ENCODE data around the gene FDXR.

The FDXR gene

DNA sequence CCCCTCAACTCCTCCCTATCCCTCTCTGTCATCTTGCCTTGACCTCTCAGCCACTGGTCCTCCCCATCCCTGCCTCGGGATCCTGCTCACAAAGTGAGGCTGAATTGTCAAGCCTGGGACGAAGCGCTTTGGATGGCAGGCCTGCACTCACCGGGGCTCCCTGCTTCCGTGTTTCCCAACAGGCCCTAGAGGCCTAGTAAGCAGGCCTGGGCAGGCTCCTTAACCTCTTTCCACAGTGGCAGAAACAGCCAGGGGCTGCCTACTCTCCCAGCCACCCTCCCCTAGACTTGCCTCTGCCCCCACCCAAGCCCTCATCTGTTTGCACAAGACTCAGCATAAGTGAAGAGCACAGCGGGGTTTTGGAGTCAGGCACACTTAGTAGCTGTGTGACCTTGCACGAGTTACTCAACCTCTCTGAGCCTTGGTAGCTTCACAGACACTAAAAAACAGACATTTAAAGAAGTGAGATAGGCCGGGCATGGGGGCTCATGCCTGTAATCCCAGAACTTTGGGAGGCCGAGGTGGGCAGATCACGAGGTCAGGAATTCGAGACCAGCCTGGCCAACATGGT lies 25.7 kb upstream of the FDXR start:
- DNase-seq (ENCODE audit: low spot score), result no peak

DNA sequence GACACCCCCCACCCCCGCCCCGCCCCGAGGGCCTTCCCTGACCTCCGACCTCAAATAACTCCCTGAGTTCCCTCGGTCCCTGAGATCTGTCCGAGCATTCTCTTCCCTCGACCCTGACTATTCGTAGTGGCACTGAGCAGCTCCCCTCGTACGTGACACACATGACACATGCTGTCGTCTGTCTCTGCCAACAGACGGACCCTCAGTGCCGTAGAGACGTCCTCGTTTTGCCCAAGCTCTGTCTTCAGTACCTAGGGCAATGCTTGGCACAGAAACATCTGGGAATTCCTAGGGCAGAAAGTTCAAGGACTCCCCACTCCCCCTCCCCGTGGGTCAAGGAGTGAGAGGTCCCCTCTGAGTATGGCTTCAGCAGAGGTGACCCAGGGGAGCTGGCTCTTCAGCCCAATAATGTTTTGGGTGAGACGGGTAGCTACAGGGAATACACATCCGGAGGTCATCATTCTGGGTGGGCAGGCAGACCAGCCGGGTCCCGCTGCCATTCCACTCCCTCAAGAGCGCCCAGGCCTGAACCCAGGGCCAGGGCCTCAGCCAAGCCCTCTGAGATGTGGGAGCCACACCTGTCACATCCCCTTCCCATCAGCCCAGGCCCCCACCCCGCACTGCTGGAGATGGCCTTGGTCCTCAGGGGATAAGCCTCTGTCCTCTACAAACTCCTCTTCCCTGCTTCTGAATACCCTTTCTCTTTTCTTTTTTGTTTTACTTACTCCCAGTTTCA lies 21.3 kb upstream of the FDXR start:
- DNase-seq (ENCODE audit: low spot score), result no peak

DNA sequence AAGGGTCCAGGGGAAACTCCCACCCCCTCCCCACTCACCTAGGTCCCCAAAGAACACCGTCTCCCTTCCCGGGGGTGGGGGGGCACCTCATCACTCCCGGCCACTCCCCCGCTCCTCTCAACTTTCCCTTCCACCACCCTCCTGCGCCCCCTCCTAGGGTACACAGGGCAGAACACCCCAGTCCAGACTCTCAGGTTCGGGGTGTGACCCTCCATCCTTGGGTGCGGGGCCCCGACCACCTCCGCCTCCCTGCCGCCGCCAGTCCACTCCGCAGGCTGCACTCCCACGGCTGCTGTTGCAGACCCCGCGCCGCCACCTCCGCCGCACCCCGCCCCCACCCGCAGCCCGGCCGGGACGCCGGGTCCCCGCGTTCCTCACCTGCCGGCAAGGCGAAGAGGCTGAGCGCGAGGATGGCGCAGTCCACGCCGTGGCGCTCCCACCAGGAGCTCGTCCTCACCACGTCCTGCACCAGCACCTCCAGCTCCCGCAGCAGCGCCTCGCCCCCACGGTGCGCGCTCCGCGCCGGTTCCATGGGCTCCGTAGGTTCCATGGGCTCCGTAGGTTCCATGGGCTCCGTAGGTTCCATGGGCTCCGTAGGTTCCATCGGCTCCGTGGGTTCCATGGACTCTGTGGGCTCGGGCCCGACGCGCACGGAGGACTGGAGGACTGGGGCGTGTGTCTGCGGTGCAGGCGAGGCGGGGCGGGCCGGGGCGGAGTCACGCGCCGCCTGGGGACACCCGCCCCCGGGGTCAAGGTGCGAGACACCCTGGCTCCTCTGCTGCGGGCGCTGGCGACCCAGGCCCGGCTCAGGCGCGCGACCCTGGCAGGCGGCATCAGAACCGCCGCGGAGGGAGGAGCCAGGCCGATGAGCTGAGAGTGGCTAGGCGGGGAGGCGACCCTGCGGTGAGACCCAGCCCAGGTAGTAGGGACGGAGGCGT lies 20.4 kb upstream of the FDXR start, which contains the start of gene FADS6:
FADS6 (minus strand) TSS at position 660 of the 938 bp plus-strand sequence; CDS start at position 622, 38 bp downstream.
- DNase-seq (ENCODE audit: low spot score), result no peak

DNA sequence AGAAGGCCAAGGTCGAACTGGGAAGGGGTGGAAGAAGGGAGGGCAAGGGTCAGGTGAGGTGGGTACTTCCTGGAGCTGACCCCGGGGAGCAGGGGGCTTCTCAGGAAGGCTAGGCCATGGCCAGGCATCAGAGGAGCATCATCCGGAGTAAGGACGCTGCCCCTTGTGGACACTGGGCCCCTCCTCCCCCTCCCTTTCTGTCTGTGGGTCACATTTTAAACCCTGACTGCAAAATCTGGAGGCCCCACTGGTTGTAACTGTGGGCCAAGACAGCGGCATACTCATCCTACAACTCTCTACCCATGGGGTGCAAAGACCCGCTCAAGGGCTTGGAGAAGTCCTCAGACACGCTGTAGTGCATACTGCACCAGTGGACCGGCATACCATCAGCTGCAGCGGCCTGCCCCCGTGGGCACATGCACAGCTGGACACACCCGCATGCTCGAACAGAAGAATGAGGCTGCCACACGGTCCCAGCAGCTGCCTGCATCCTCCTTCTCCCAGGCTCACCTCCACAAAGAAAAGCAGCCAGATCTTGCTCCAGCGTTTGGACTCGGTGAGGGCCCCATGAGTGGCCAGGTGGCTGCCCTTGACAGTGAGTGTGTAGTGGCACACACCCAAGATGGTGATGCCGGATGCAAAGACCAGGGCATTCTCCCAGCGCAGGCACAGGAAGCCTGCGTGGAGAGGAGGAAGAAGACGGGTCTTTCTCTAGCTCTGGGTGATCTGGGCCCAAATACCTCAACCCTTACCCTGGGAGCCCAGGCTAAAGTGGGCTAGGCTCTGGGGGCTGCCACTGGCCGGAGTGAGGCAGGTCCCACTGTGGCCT lies 19.4 kb upstream of the FDXR start:
- DNase-seq (ENCODE audit: low spot score), result no peak

DNA sequence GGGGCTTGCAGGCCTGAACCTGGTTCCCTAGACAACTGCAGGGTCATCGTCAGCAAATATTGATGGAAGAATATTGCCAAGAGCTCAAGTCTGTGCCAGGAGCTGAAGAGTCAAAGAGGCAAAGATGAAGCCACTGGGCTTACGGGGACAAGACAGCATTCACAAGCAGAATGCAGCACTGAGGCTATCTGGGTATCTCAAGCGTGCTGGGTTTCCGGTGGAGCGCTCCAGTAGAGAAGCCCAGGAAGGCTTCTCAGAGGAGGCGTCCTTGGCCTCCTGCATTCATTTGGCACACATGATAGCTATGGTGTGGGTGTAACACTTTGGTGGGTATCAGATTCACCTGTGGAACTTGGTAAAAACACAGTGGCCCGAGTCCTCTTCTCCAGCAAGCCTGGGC lies 17.8 kb upstream of the FDXR start:
- no peak for DNase-seq (ENCODE audit: low spot score)

DNA sequence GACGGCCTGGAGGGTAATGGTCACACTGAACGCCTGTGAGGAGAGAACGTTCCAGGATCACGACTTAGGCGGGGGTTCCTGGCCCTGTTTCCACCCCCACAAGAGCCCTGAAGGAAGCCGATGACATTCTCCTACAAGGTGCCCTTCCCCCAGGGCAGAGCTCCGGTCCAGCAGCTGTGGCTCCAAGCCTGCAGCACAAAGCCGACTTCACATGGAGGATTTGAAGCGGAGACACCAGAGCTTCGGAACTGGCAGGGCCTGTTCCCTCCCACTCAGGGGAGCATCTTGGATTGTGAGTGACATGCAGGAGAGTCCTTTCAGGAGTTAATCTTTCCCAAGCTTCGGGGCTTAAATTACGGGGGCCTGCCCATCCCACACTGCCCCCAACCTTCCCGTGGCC lies 15.7 kb upstream of the FDXR start:
- DNase-seq (ENCODE audit: low spot score), result no peak

DNA sequence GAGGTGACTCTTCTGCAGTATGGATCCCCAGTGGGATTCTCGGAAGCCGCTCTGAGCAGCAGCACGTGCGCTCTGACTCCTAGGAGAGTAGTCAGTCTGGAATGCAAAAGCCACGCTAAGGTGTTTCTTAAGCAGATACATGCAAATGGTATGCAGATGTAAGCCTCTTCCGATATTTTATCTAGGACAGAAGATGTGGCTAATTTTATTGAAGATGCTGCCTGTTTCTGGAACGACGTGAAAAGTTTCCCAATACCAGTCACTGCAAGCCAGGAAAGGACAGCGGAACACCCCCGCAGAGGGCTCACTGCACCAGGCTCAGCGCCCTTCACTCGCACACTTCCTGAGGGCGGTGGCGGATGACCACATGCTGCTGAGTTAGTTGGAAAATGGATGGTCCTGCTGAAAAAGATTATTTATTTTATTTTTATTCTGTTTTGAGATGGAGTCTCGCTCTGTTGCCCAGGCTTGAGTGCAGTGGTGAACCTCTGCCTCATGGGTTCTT lies 10.5 kb upstream of the FDXR start:
- no peak for DNase-seq (ENCODE audit: low spot score)

DNA sequence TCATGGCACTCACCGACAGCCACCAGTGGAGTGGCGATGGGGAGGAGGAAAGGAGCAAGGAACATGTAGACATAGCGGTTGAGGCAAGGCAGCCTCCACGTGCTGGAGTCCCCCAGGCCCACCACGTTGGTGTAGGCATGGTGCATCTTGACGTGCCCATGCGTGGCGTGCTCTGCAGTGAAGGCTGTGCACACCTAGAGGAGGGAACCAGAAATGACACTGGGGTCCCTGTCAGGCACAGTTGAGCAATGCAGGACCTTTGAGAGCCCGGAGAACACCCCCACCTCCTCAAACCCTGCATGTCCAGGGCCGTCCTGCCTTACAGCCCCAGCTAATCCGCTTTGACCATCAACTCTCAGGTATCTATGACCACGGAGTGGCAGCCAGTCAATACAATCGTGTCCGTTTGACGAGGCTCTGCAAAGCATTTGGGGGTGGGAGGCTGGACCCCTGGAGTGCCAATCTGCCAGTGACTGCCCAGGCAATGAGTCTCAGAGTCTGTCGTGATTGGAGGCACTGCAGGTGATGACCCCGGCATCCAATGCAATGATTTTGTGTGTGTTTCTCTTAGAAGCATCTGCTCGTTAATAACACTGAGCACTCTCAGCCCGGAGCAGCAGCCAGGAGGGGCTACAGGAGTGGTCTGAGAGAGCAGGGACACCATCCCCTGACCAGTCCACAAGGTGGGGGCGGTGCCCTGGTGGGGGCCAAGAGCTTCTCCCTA lies 9.9 kb upstream of the FDXR start:
- DNase-seq (ENCODE audit: low spot score), result no peak

DNA sequence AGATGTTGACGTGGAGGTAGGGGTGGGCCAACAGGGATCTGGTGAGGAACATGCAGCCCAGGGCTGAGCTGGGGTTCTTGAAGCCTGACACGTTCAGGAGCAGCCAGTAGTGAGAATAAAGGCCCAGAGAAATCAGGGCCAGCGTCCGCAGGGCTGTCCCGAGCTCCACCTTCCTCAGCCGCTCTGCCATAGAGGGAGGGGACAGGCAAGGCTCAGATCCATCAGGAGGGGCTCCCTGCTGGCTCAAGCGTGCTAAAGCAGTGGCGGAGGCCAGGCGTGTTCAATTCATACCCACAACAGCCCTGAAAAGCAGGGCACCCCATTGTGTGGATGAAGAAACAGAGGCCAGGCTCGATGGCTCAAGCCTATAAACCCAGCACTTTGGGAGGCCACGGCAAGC lies 8.3 kb upstream of the FDXR start:
- no peak for DNase-seq (ENCODE audit: low spot score)

DNA sequence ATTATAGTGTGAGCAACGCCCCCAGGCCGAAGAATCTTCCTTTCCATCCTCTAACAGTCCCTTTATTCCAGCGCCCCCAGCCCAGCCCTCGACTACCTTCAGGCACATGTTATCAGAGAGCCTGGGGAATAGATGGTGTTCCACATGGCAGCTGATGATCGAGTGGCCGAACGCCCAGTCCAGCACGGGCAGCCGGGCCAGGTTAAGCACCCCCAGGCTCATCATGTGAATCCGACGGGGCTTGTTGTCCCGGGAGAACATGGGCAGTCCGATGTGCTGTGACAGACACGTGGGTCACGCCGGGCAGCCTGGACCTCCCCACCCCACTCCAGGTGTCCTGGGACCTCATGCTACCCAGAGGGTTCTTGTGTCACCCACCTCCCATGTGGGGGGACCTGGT lies 6.5 kb upstream of the FDXR start:
- no peak for DNase-seq (ENCODE audit: low spot score)

DNA sequence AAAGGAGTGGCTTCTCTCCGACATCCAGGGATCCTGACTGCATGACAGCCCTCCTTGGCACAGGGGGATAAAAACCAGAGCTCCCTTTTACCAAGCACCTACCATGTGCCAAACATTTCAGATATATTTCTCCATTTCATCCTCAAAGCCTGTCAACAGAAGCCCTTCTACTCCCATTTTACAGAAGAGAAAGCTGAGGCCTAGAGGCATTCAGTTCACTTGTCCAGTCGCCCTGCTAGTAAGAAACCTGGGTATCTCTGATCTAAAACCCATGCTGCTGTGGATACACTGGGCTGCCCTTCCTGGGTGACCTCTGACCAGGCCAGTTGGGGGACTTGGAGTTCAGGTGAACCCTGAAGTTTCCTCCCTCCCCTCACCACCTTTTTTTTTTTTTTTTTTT lies 5.9 kb upstream of the FDXR start:
- DNase-seq (ENCODE audit: low spot score), result no peak

DNA sequence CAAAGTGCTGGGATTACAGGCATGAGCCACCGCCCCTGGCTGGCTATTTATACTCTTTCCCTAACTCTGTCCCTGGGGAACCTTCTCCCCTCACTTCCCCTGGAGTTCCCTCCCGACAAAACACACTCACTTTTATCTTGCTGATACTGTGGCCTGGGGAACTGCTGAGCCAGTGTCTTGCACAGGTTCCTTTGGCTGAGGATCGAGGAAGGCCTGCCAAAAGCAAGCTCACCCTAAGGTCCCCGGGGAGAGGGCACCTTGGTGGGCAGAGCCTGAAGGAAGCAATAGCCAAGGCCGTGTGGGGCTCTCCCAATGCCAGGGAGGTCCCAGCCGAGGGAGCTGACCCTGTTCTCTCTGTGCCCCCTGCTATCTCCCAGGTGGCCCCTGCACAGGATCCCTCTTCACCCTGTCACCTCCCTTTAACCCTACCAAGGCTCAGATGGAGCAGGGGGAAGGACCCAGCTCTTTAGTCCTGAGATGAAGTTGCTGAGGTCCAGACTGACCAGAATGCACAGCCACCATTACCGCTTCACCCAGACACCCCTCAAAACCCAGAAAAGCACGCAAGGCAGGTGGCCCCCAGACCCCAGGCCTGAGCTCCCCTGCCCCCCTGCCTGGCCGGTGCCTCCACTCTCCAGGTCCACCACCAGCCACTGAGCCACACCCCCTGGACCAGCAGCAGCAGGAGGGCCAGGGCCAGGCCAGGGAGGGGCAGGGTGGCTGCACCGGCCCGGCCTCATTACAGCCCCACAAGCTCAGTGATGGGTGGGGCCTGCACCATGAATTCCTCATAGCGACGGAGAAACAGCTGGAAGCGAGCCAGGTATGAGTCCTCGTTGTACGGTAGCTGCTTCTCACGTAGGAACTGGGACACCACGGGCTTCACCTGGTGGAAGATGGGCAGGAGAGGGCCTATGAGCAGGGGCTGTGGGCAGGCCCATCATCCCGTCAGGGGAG lies 5.1 kb upstream of the FDXR start:
- DNase-seq (ENCODE audit: low spot score), result no peak

DNA sequence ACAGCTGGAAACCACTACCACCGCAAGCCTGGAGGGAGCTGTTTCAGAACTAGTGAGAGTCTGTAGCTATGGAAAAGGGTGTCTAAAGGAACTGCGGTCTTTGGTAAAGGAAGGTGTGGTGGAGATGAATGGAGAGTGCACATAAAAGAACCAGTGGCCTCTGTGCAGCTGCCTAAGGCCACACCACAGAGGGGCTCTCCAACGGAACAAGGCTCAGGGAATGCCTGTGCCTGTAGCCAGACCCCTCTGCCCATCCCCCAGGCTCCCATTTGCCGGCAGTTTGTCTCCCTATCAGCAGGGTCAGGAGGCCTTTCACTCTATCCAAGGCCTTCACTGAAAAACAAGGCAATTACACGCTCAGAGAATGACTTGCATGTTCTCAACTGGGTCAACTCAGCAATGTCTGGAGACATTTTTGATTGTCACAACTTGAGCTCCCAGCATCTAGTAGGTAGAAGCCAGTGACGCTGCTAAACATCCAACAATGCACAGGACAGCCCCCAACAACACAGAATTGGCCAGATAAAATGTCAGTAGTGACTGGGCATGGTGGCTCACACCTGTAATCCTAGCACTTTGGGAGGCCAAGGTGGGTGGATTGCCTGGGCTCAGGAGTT lies 3.3 kb upstream of the FDXR start:
- no peak for DNase-seq (ENCODE audit: low spot score)

DNA sequence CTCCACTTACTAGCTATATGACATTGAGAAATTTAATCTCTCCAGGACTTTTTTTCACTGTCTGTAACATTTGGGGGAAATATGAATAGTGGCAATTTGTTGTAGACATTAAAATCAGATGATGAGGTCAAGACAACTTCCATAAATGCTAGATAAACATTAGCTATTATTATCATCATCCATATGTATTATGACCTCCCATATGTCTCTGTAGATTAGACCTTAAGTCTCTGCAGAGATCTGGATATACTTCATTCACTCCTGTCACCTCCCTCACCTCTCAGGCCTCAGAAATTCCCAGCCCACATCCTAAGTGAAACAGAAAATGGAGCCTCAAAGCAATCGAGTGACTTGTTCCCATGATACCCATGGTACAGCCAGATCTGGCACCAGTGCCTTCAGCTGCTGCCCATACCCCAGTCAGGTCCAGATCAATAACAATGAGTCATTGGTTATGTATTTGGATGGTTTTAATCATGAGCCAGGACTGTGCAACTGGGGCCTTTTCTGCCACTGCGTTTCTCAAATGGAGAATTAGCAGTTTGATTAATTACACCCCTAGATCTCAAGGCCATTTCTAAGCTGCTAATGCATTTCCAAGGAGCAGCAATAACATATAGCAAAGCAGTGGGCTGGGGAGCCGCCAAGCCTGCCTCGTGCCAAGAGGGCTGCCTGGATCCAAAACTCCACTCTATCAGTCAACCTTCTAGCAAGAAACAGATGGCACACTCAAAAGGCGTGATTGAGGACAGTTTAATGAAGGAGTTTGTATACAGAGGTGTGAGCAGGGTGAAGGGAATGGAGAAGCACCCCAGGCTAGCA lies 2.6 kb upstream of the FDXR start:
- DNase-seq (ENCODE audit: low spot score), result no peak

DNA sequence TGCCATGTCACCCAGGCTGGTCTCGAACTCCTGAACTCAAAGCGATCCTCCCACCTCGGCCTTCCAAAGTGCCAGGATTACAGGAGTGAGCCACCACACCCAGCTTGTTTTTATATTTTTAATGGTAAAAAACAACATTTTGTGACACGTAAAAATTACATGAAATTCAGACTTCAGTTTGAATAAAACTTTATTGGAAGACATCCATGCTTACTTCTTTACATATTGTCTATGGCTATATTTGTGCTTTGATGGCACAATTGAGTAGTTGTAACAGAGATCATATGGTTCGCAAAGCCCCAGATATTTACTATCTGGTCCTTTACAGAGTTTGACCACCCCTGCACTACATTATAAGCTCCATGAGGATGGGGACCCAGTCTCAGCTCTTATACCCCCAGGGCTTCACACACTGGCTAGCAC lies 1.8 kb upstream of the FDXR start:
- DNase-seq (ENCODE audit: low spot score), result no peak

DNA sequence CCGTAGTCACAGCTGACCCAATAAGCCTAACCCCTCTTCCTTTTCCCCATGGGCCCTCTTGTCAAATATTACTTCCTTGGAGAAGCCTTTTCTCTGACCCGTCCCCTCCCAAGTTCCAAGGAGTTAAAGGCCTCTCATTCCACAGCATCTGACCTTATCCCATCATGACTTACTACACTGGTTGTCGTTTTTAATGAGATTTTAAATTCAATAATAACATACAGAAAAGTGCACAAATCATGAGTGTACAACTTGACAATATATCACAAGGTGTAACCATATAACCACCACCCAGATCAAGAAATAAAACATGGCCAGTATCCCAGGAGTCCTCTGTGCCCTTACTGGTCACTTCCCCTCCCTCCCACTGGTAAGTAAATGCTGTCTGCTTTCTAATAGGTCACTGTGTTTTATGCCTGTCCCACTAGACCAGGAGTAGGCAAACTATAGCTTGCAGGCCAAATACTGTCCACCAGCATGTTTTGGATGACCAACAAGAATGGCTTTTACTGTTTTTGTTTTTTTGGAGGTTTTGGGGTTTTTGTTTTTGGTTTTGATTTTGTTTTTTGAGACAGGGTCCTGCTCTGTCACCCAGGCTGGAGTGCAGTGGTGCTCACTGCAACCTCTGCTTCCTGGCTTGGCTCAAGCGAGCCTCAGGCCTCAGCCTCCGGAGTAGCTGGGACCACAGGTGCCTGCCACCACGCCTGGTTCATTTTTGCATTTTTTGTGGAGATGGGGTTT lies 1.2 kb upstream of the FDXR start:
- DNase-seq (ENCODE audit: low spot score), result no peak

DNA sequence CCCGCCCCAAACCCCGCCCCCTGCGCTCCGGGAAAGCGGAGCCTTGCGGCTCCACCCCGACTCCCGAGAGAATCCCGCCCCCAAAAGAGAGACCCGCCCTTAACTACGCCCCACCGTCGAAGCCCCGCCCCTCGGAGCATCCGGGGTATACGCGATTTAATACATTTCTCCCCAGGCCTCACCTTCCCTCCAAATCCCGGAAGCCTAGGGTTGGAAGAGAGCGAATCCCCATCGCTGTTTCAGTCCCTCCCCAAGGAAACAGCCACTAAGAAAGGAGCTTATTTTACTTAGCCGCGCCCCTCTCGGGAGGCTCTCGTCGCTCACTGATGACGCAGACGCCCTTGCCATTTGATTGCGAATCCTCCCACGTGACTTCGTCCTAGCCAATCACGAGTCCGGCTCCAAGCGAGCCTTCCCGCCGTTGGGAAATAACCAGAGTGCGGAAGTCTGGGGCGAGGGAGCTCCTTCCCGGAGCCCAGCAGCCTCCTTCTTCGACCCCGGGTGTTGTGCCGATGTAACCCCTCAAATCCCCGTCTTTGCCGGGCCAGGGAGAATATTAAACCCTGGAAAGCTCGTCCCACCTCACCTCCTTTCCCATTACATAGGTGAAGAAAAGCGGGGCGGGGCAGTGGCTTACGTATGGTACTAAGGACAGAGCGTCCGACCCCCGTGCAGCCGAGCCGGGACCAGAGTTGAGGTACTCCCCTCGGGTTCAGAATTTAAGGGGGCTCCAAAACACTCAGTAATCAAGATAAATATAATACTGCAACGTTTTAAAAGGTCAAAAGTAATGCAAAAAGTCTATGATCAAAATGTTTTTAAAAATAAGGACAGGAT lies 461 bp upstream of the FDXR start:
- peak; percentile 99 for DNase-seq (ENCODE audit: low spot score)
